GM19463 (cell line): ENCODE data around the gene UBE2I.

Source experiments
- ATAC-seq: cut with Tn5 transposase; IDR thresholded peaks from one replicate; pipeline ENCODE4 v1.9.1; 2021; ENCODE audit warnings: mild to moderate bottlenecking, moderate library complexity; ENCODE audit not compliant: unreplicated experiment

UBE2I gene

GRCh38 chr16:1312467-1312816 is 3.0 kb downstream of the UBE2I start:
- ATAC-seq = no peak

- ATAC-seq = no peak
These were observed 3.5 kb downstream of the UBE2I start for GRCh38 chr16:1312903-1313302.

- ATAC-seq = no peak
These were observed 4.4 kb downstream of the UBE2I start for GRCh38 chr16:1313721-1314369.

- ATAC-seq = no peak
These were observed 5.1 kb downstream of the UBE2I start for GRCh38 chr16:1314399-1315068.

- ATAC-seq = no peak
These were observed 5.9 kb downstream of the UBE2I start for GRCh38 chr16:1315081-1316032.

- ATAC-seq = no peak
These were observed 6.6 kb downstream of the UBE2I start for GRCh38 chr16:1316033-1316405.

GRCh38 chr16:1317479-1318267 is 8.2 kb downstream of the UBE2I start:
- no peak for ATAC-seq

- no peak for ATAC-seq
These were observed 8.8 kb downstream of the UBE2I start for GRCh38 chr16:1318268-1318545.

- ATAC-seq = no peak
These were observed 9.6 kb downstream of the UBE2I start for GRCh38 chr16:1319041-1319440.

GRCh38 chr16:1320097-1320496 is 10.7 kb downstream of the UBE2I start:
- ATAC-seq = no peak

- ATAC-seq = no peak
These were observed 11.3 kb downstream of the UBE2I start for GRCh38 chr16:1320658-1321240.

GRCh38 chr16:1322407-1322806 is 13.0 kb downstream of the UBE2I start:
- ATAC-seq = no peak

- no peak for ATAC-seq
These were observed 14.1 kb downstream of the UBE2I start for GRCh38 chr16:1323296-1324239.

GRCh38 chr16:1324286-1324826 is 14.9 kb downstream of the UBE2I start:
- no peak for ATAC-seq

- ATAC-seq = no peak
These were observed 15.8 kb downstream of the UBE2I start for GRCh38 chr16:1325261-1325660.

GRCh38 chr16:1325673-1326371 is 16.4 kb downstream of the UBE2I start:
- no peak for ATAC-seq

GRCh38 chr16:1326391-1326790 is 17.0 kb downstream of the UBE2I start:
- no peak for ATAC-seq

GRCh38 chr16:1326946-1327618 is 17.6 kb downstream of the UBE2I start:
- ATAC-seq = no peak
